Spleen (tissue), 7 donors: ENCODE results near the gene AP4B1.

ENCODE experiments used
- POLR2AphosphoS5 ChIP-seq, 3 donors: sonication (generic); formaldehyde crosslinking; IDR thresholded peaks; one replicate each; pipeline ENCODE4 v1.5.1; 2017; ENCODE audit warnings: antibody characterized with exemption in 3 of 3
- TF ChIP-seq, protein P1 (sequence below), 11 experiments: fragments of 200-600 bp in 7 of 11; fragments of 450-650 bp in 4 of 11; sonication (generic) in 4 of 11; IDR thresholded peaks in 8 of 11; conservative IDR thresholded peaks in 3 of 11; 1 replicate in 7 of 11; 2 replicates in 4 of 11; pipeline versions ENCODE4 v1.4.0 to v1.8.0; 2016 to 2021; ENCODE audit warnings: antibody characterized with exemption in 11 of 11, inconsistent platforms in 4 of 11, mild to moderate bottlenecking in 1 of 11
- donor health status: DM: no; HTN: no; CAD: no; lungs with moderate emphysema.
- donor health status: DM: no; HTN: no; CAD: no.
- donor health status: DM: no; HTN: no; CAD: no.

DNA sequence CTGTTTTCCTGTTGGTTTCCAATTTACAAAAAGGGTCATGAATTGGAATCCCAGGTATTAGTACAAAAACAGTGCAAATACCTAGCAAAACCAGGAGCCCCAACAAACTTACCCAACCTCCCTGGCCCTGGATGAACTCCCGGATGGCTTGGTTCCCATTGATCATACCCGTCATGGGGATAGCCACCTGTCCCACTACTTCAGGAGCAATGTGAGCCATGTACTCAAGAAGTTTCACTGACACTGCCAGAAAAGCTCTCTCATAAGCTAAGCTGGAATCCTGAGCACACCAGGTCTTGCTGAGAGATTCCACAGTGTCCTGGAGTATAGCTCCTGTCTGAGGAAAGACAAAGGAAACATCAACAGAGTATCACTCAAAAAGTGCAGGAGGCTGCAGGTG lies 22.9 kb downstream of the AP4B1 start:
- TF ChIP-seq, protein P1, sequence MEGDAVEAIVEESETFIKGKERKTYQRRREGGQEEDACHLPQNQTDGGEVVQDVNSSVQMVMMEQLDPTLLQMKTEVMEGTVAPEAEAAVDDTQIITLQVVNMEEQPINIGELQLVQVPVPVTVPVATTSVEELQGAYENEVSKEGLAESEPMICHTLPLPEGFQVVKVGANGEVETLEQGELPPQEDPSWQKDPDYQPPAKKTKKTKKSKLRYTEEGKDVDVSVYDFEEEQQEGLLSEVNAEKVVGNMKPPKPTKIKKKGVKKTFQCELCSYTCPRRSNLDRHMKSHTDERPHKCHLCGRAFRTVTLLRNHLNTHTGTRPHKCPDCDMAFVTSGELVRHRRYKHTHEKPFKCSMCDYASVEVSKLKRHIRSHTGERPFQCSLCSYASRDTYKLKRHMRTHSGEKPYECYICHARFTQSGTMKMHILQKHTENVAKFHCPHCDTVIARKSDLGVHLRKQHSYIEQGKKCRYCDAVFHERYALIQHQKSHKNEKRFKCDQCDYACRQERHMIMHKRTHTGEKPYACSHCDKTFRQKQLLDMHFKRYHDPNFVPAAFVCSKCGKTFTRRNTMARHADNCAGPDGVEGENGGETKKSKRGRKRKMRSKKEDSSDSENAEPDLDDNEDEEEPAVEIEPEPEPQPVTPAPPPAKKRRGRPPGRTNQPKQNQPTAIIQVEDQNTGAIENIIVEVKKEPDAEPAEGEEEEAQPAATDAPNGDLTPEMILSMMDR (IDR thresholded peaks at IDR 0.05 in 8 of 11, conservative IDR thresholded peaks at IDR 0.05 in 3 of 11), result no peak
- TF ChIP-seq POLR2AphosphoS5 (IDR thresholded peaks at IDR 0.05), result no peak
